EL (cell line): ENCODE measurements around the gene PITRM1.

Source experiments
- DNase-seq: peaks from one replicate; pipeline ENCODE4 v3.0.0-alpha.2; 2016

PITRM1 gene

DNA sequence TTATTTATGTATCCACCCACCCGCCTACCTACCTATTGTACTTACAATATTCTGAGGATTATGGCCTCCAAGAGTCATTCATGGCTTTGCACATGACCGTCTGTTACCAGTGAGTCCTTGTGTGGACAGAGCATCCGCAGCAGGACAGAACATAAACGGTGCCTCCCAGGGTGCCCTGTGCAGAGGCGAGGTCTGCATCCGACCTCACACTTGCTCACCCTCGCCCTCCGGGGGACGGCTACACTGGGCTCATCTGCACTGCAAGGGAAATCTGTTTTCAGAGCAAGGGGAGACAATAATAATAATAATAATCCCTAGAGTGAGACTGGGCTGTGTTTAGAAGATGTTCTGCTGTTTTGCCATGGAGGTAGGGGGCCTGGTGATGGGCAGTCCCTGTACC, 75.4 kb downstream of the PITRM1 start:
- DNase-seq, result no peak

DNA sequence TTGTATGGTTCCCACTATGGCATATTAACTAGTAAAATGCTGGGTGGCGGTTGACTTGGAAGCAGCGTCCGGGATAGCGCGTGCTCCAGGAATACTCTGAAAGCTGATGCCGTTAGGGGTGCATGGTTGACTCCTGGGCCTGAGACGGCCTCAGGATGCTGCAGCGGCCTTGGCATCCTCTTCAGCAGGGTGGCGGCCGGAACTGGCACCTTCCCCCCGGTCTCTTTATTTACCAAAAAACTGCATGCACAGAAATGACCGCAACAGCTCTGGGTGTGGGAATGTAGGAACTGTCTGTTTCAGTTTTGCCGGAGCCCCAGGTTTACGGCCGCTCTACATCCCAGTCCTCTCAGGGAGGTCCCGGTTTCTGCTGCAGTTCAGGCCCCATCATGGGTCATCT, 76.4 kb downstream of the PITRM1 start:
- no peak for DNase-seq

DNA sequence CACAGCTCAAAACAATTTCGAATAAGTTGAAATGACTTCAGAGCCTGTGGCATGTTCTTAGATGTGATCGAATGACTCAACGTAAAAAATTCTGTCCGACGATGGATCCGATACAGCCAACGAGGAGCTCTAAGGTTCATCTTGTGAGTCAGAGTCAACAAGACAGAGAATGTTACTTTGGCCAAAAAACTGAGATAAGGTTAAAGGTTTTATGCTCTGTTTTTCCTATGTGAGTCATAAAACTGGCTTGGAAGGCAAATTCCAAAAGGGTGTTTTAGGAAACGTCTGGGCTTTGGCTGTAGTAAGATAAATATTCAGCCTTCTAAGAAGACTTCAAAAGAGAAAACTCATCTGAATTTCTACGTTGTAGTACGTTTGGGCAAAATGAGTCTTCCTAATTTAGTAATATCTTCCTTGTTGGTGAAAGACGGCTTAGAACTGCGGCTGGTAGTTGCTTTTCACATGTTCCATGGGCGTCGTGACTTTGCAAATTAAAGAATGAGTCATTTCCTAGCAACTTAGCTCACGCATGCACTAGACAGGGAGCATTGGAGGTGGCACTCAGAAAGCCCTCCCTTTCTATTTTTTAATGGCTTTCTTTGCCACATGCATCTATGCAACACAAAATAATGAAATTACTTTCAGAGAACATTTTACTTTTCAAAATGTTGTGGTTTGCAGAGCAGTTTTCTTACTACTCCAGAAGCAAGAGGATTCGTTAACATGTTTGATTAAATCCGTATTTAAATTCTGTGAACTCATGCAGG, 77.0 kb downstream of the PITRM1 start:
- DNase-seq, result peak; percentile 99

DNA sequence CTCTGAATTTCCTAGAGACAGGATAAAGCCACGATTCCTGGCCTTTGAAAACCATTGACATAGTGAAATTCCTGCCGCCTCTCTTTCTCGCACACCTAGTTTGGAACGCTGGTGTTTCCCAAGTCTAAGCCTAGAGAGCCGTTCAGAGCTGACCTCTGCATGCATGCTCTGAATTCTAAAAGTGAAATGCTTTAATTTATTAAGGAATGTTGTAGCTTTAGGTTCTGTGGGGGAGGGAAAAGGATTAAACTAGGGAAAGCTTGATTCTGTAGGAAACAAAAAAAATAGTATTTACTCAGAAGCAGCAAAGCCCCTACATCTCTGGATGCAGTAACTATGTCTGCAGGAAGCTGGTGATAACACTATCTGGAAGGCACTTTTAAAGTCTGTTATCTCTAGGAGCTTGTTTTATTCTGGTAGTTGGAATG, 78.0 kb downstream of the PITRM1 start:
- DNase-seq, result peak; percentile 11

DNA sequence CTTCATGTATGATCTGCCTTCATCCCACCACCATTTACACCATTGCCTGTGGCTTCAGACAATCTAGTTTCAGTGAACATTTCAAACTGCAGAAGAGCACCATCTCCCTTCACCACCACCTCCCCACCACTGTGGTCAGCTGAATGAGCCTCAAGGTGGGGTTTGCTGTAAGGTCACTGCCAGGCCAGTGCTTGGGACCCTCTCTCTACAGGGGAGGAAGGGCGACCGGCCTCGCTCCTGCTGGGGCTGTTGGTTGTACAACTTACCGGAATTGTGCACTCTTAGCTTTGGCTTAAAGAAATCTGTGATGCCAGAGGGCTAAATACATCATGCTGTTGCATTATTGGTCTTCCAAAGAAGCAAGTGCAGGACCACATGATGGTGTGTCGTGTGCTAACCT, 78.6 kb downstream of the PITRM1 start:
- no peak for DNase-seq

DNA sequence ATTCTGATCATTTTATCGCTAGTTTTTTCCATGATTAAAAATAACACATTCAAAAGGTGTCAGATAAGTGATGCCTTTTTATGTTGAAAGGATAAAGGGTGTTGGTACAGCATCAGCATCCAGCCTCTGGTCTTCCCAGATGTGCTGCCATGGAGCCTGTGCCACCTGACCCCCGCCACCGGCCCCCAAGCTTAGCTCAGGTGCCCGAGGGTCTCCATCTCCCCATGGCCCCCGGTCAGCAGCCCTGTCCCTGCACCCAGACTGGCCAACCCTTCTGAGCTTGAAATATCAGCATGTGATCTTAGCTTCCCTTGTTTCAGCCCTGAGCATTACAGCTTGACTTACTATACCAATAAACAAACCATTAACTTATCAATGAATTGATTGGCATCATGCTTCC, 80.7 kb downstream of the PITRM1 start:
- DNase-seq, result no peak

DNA sequence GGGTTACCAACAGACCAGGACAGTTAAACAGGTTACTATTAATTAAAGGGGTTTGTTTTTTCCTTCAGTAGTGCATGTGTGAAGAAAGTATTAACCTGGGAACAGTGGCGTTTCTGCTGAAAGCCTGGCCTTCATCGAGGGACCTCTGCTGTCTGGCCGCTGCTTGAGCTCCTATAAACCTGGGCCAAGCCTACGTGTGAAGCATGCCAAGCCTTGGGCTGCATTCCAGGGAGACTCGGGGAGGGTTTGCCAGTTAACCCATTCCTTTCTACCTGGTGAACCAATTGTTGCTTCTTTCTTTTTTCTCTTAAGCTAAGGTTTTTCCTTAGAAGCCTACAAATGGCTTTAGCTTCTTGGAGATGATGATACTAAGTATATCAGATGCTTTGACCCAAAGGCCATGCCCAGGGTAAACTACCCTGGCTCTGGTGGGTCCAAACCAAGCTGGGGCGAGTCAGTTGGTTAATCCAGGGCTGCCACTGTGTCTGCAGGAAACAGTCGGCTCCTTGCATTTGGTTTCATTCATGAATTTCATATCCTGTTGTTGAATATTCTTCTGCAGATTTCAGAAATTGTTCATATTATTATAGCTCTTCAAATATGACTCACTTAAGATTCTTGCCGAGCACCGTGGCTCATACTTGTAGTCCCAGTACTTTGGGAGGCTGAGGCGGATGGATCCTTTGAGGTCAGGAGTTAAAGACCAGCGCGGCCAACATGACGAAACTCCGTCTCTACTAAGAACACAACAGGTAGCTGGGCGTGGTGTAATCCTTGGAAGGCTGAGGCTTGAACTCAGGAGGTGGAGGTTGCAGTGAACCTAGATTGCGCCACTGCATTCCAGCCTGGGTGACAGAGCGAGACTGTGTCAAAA, 81.4 kb downstream of the PITRM1 start:
- DNase-seq, result peak; percentile 89

DNA sequence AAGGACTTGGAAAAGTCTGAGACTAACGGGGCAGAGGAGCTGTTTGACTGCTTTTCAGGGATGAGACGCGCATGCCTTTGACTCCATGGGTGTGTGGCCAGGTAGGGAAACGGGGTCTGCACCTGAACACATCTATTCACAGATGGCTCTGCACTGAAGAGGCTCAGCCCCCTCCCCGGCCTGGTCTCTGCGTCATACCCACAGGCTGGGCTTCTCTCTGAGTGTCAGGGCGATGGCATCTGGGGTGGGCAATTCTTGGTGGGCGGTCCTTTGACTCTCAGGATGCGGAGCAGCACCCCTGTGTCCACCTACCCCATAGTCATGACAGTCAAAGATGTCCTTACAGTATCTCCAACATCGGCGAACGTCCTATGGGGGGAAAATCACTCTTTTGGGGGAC, 82.2 kb downstream of the PITRM1 start:
- DNase-seq, result no peak
